Rectal smooth muscle tissue (tissue), 1 donor: ENCODE data around the gene RASSF8.

ENCODE experiments used
- H3K27ac ChIP-seq: one replicate; pipeline ENCODE4 v1.7.0; 2013; ENCODE audit warnings: low read depth, low read length, inconsistent platforms
- H3K27me3 ChIP-seq: one replicate; pipeline ENCODE4 v1.7.0; 2013; ENCODE audit warnings: low read length; ENCODE audit not compliant: control insufficient read depth, insufficient read depth
- H3K36me3 ChIP-seq: one replicate; pipeline ENCODE4 v1.7.0; 2013; ENCODE audit warnings: low read length; ENCODE audit not compliant: control insufficient read depth, insufficient read depth
- H3K4me1 ChIP-seq: one replicate; pipeline ENCODE4 v1.7.0; 2013; ENCODE audit warnings: low read length; ENCODE audit not compliant: control insufficient read depth, insufficient read depth
- H3K4me3 ChIP-seq: one replicate; pipeline ENCODE4 v1.7.0; 2013; ENCODE audit warnings: low read length
- H3K9ac ChIP-seq: one replicate; pipeline ENCODE4 v1.7.0; 2013; ENCODE audit warnings: low read length

Gene RASSF8

DNA sequence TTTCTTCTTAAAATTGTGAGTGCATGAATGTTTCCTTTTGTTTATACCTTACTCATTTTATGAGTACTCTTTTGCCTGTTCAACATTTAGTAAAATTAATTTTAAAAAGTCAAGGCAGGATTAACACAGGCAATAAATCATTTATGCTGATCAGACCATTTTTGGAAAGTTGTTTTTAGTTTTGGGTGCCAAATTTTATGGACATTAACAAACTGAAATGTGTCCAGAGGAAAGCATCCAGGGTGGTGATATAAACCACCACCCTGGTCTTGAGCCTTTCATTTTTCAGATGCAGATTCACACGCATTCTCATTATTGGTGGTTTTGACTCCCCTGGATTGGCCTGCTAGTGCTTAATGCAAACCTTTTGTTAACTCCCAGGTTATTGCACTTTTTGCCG is 26.3 kb downstream of the RASSF8 start:
- Histone ChIP-seq H3K27ac (peak overlapping the region; percentile 60), H3K36me3 (no peaks in the 10 kb centered on the region), H3K9ac (no peak overlapping the region), H3K27me3 (no peaks in the 10 kb centered on the region), H3K4me1 (peaks cover 29% of the 10 kb centered on the region), H3K4me3 (no peak overlapping the region)

DNA sequence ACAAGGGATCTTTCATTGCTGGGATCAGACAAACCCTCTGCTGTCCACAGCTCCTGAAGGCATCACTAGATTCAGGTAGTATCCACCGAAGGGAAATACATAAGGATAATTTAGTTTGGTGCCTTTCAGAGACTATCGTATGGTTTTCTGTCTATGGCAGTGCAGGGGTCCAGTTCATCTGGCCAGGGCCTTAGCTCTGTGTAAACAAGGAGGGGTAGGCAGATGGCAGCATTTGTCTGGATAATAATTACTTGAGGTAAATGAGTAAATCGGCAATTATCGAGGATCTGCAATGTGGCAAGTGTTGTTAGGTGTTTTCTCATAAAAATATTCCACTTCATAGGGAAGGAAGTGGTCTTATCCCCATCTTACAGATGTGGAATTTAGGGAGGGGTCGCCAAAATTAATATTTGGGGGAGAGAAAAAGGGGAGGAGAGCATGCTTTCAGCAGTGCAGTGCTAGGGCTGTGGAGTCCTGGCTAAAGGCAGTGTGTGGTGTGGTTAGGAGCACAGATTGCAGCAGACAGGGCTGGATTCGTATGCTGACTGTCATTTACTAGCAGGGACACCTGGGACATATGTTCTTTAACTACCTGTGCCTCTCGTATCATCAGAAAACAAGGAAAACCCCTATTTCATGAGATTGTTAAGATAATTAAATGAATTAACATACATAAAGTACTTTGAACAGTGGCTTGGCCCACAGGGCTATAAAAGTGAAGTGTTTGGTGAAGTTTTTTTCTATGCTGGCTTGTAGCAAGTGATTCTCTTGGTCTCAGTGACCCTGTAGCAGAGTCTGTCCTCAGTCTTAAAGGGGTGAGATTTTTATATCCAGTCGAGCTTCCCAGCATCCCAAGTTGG is 27.1 kb downstream of the RASSF8 start:
- H3K4me1 ChIP-seq, result peaks cover 29% of the 10 kb centered on the region
- no peak overlapping the region for H3K9ac ChIP-seq
- no peaks in the 10 kb centered on the region for H3K36me3 ChIP-seq
- peak overlapping the region; percentile 68 for H3K27ac ChIP-seq
- no peaks in the 10 kb centered on the region for H3K27me3 ChIP-seq
- H3K4me3 ChIP-seq, result no peak overlapping the region

DNA sequence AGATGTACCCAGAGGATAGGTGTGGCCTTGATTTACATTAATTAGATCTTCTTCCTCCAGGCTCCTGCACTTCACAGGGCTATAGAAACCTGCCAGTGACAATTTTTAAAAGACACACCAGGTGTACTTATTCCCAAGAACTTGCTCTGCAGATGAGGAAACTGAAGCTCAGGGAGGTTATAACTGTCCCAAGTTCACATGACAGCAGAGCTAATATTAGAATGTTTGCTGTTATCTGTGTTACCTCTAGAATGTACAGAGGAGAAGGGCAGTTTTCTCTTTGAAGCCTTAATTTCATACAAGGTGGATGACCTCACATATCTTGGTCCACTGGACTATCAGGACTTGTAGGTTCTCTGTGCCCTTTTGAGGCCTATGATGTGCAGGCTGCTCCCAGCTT is 27.7 kb downstream of the RASSF8 start:
- Histone ChIP-seq H3K27me3 (no peaks in the 10 kb centered on the region), H3K9ac (no peak overlapping the region), H3K4me3 (no peak overlapping the region), H3K27ac (peak overlapping the region; percentile 68), H3K4me1 (peaks cover 29% of the 10 kb centered on the region), H3K36me3 (no peaks in the 10 kb centered on the region)

DNA sequence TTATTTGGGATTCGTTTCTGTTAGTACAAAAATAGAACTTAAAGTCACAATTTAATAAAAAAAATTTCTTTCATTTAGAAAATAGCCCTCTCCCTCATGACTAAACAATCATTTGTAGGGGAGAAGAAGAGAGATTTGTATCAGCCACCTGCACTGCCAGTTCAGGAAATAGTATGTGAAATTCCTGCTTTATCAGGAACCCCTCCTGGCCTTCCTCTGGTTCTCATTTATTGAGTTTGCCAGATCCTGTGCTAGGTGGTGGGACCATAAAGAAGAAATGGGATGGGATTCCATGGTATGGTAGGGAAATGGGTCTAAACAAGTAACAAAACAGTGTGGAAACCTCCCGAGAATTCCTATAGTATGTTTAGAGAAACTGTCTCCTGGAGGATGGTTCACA is 30.0 kb downstream of the RASSF8 start:
- H3K36me3 ChIP-seq, result no peaks in the 10 kb centered on the region
- H3K4me1 ChIP-seq, result peaks cover 33% of the 10 kb centered on the region
- H3K9ac ChIP-seq, result no peak overlapping the region
- no peak overlapping the region for H3K4me3 ChIP-seq
- no peaks in the 10 kb centered on the region for H3K27me3 ChIP-seq
- H3K27ac ChIP-seq, result peak overlapping the region; percentile 31

DNA sequence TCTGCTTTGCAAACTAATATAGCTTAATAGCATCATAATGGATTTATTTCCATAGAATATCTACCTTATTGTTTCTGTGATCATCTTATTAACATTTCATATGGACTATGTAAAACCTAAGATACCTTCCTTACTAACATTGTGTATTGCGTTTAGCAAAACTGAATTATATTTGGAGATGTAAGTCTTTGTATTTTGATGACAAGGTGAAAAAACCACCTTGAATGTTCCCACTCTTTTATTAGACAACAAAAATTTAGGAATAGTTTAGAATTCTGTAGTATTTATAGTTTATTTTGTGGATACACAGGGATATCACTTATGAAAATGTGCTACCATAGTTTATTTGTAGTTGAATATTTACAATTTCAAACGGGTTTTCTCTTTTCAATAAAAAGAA is 32.0 kb downstream of the RASSF8 start:
- Histone ChIP-seq H3K27ac (no peak overlapping the region), H3K27me3 (no peaks in the 10 kb centered on the region), H3K4me1 (peaks cover 35% of the 10 kb centered on the region), H3K9ac (no peak overlapping the region), H3K4me3 (no peak overlapping the region), H3K36me3 (no peaks in the 10 kb centered on the region)

DNA sequence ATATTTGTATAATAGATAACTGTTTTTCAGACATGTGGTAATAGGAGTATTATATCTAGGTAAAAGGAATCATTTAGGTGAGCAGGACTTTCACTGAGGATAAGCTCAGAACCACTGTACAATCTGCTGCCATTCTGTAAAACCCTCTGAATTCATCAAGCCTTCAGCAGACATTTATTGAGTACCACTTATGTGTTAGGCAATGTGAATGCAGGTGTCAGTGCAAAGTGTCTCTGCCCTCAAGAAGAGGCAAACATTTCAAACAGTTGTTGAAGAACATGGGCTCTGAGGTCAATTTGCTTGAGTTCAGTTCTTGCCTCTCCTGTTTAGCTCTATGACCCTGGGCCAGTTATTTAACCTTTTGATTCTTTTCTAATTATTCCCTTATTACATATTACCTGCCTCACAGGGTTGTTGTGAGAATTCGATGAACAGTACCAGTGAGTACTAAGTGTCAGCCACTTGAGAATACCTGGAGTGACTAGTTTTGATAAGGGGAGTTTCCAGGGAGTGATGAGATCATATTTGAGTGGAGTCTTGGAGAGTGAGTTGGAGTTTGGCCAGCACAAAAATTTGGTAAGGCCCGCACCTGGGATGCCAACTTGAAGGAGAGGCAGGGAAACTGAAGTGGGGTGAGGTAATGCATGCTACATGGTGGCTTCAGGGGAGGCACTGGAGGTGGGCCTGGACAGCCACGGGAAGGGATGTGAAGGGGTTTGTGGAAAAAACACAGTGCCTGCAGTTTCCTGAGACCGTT is 33.7 kb downstream of the RASSF8 start:
- H3K27ac ChIP-seq, result no peak overlapping the region
- H3K4me1 ChIP-seq, result peaks cover 38% of the 10 kb centered on the region
- no peak overlapping the region for H3K9ac ChIP-seq
- no peaks in the 10 kb centered on the region for H3K27me3 ChIP-seq
- no peak overlapping the region for H3K4me3 ChIP-seq
- no peaks in the 10 kb centered on the region for H3K36me3 ChIP-seq

DNA sequence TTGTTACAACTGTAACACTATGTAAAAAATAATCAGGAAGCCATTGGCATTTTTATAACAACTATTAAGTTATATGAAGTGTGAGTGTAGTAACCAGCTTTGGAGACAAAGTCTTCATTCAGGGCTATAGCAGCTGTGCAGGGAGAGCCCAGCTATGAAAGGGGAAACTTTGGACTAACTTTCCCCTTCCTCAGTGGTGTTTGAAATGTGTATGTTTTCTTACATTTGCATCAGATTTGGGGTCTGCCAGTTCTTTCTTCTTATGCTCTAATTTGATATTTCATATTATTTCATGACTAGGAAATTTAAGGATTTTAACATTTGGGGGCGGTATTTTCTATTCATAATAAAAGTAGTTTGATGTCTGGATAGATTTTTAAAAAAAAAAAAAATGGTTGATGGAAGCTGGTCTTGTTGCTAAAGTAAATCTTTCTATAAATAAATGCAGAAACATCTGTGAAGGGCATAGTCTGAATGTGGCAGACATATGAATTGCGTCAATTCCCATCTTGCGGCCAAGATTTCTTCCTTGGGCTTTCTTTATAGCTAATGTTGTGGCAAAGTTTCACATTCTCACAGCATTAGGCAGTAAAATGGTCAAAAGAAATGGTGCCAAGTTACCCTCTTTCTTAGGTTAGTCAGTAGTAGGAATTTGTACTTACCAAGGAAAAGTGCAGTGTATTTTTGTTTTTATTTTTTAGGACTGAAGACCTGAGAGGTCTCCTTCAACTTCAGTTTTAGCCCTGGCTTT is 35.6 kb downstream of the RASSF8 start:
- H3K9ac ChIP-seq, result no peak overlapping the region
- H3K4me1 ChIP-seq, result peaks cover 34% of the 10 kb centered on the region
- H3K27ac ChIP-seq, result peak overlapping the region; percentile 67
- H3K4me3 ChIP-seq, result no peak overlapping the region
- H3K27me3 ChIP-seq, result no peaks in the 10 kb centered on the region
- H3K36me3 ChIP-seq, result no peaks in the 10 kb centered on the region

DNA sequence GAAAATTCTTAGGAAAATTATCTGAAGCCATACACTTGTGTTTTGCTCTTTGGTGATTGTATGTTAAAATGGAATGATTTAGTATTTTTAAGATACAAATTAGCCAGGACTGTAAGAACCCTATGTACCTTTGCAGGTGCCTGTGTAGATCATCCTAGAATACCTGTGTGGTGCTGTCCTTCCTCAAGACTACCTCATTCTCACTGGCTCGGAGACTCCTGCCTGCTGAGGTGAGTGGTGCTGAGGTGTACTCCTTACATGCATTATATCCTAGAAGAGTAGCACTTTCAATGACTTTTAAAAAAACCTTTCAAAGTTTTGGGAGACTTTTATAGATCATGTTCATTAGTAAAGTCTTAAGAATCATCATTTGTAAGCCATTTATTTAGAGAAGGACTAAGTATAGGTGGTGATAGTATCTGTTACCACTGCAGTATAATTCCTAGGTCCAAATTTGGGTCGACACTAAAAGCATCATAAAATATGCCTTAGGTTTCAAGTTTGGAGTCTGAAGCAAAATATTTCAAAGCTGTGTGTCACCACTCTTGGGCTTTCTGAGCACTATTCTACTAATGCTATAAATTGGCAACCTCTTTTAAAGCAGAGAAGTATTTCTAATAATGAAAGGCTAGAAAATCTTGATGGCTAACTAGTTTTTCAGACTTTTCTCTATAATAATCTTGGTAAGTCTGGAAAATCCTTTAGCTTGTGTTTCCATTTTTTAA is 36.6 kb downstream of the RASSF8 start:
- Histone ChIP-seq H3K27ac (peak overlapping the region; percentile 67), H3K9ac (no peak overlapping the region), H3K27me3 (no peaks in the 10 kb centered on the region), H3K4me3 (no peak overlapping the region), H3K4me1 (peaks cover 34% of the 10 kb centered on the region), H3K36me3 (no peaks in the 10 kb centered on the region)

DNA sequence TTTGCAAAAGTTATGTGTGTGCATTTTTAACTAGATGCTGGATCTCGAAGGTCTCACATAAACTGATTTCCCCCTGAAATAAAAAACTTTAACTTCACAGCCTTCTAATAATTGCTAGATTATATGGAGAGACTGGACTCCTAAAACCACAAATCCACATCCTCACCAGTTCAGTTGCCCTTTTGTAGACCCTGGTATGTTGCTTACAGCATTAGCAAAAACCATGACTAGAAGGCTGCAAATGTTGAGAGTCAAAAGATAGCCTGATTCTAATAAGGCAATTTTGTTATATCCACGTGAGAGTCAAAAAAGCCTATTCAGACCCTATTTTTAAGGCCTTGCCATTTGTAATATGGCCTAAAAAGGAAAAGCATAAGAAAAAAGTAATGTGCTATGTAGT is 37.4 kb downstream of the RASSF8 start:
- Histone ChIP-seq H3K36me3 (no peaks in the 10 kb centered on the region), H3K9ac (no peak overlapping the region), H3K4me1 (peaks cover 34% of the 10 kb centered on the region), H3K27ac (peak overlapping the region; percentile 62), H3K27me3 (no peaks in the 10 kb centered on the region), H3K4me3 (no peak overlapping the region)

DNA sequence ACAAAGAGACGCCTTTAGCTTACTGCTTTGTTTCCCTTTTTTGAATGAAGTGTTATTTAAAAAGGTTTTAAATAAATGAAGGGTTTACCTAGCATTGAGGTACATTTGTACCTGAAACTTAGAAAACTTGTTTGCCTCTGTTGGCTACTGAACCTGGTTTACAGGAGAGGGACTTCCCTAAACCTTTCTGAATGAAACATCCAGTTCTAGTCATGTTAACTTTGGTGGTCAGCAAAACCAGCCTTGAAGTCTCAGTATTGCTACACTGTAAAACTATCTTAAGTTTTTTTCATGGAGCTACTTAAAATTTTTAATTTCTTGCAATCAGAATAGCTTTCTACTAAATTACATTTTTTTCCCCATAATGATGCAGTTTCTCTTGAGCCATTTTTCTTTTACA is 38.2 kb downstream of the RASSF8 start:
- no peaks in the 10 kb centered on the region for H3K27me3 ChIP-seq
- H3K4me1 ChIP-seq, result peaks cover 34% of the 10 kb centered on the region
- no peaks in the 10 kb centered on the region for H3K36me3 ChIP-seq
- H3K4me3 ChIP-seq, result no peak overlapping the region
- no peak overlapping the region for H3K9ac ChIP-seq
- peak overlapping the region; percentile 53 for H3K27ac ChIP-seq

DNA sequence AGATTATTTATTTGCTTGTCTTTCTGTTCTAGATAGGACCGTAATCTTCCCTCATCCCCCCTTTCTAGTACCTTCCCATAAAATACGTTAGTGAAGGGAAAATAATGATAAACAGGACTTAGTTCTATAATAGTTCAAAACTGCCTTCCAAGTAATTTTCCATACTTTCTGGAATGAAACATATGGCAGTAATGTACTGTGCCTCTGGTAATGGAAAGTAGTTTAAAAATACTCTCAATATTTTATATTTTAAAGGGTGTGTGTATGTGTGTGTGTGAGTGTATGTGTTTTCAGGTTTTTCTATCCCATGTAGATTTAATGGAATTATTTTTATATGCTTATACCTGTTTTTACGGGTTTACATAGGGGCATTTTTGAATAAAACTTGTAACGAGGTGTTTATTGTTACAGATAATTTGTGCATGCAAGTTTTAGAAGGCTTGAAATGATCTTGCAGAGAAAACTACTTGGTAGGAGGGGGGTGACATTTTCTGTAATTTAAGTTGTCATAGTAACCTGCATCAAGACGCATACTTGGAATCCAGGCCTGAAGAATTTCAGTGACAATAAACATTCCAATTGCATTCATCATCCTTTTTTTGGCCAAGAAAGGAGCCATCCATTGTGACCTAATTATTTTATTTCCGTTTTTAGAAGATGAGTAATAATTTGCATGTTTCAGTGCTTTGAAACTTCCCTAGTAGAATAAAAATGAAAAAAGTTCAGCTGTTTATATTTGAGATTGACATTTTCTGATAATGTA is 38.9 kb downstream of the RASSF8 start:
- peaks cover 34% of the 10 kb centered on the region for H3K4me1 ChIP-seq
- H3K4me3 ChIP-seq, result no peak overlapping the region
- H3K36me3 ChIP-seq, result no peaks in the 10 kb centered on the region
- peak overlapping the region; percentile 14 for H3K27ac ChIP-seq
- no peak overlapping the region for H3K9ac ChIP-seq
- H3K27me3 ChIP-seq, result no peaks in the 10 kb centered on the region
